ENCODE results near the gene CSNK2B. TPM values are rescaled to one million over a fixed set of nuclear protein-coding genes. Genes with fewer than 3 reads are reported as not detected.
A peak's percentile ranks its signal among the peaks of the same experiment; 100 is the strongest.

The CSNK2B gene
- total and polyA plus RNA-seq, 9 of the 15 experiments (the other 6 are each of a cell fraction or from before 2014, with no cell fraction given): 120 to 1,126 (median 529) TPM

DNA sequence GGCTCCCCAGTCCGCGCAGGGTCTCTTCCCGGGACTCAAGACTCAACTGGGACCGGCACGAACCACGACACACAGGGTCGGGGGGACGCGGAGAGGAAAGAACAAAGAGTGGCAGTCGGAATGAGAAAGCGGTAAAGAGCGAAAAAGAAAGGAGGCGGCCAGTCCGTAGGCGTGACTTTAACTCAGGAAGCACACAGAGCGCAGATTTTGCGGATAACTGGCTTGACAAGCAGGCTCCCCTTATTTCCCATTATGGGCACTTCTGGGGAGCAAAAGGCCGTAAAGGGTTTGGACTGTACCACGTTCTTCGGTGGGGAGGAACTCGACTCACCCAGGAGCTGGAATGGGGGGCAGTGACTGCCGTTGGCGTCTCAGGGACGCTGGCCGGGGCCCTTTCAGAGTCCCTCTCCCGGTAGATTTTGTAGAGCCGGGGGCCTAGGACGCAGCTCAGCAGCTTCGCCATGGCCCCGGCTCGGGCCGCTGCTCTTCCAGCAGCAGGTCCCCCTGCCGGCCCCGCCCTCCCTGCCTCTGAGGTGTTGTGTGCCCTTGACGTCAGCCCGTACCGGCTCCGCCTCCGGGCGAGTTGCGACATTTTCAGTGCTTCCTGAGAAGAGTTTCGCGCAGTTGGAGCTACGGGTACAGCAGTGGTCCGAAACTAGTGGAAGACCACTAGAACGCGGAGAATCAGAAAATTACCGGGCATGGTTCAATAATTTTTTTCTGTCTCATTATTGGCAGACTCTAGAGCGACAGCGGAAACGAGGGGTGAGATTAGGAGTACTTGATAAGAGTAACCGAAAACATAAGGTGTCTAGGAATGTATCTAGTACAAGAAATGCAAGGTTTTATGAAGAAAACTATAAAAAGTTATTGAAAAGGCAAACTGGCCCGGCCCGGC is 37.2 kb downstream of the CSNK2B start, which contains the start of gene ABHD16A (continued):
- TF ChIP-seq, protein P1, sequence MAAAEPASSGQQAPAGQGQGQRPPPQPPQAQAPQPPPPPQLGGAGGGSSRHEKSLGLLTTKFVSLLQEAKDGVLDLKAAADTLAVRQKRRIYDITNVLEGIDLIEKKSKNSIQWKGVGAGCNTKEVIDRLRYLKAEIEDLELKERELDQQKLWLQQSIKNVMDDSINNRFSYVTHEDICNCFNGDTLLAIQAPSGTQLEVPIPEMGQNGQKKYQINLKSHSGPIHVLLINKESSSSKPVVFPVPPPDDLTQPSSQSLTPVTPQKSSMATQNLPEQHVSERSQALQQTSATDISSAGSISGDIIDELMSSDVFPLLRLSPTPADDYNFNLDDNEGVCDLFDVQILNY (CRISPR knock-in tag; IDR thresholded peaks at IDR 0.05): 0 out of 2 replicates have a peak, but pooled peaks have one; percentile 55
- TF ChIP-seq, protein P2, sequence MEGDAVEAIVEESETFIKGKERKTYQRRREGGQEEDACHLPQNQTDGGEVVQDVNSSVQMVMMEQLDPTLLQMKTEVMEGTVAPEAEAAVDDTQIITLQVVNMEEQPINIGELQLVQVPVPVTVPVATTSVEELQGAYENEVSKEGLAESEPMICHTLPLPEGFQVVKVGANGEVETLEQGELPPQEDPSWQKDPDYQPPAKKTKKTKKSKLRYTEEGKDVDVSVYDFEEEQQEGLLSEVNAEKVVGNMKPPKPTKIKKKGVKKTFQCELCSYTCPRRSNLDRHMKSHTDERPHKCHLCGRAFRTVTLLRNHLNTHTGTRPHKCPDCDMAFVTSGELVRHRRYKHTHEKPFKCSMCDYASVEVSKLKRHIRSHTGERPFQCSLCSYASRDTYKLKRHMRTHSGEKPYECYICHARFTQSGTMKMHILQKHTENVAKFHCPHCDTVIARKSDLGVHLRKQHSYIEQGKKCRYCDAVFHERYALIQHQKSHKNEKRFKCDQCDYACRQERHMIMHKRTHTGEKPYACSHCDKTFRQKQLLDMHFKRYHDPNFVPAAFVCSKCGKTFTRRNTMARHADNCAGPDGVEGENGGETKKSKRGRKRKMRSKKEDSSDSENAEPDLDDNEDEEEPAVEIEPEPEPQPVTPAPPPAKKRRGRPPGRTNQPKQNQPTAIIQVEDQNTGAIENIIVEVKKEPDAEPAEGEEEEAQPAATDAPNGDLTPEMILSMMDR (IDR thresholded peaks at IDR 0.05 in 2 of 3, conservative IDR thresholded peaks at IDR 0.05 in 1 of 3; ENCODE audit: insufficient read depth in 2 of 3, low read depth in 1 of 3, low read length in 3 of 3): peak in 2 of 3 experiments; percentile 14 to 17; a peak in 1 of 6 replicates
- TF ChIP-seq SRSF1 (IDR thresholded peaks at IDR 0.05; ENCODE audit: low read depth, low read length) (no peak), HDAC2 (IDR thresholded peaks at IDR 0.05) (peak; percentile 58), HNRNPH1 (optimal IDR thresholded peaks at IDR 0.05; ENCODE audit: low read depth, low read length) (no peak), FOXA1 (IDR thresholded peaks at IDR 0.05; ENCODE audit: borderline replicate concordance) (no peak), SREBF2 (CRISPR knock-in tag; IDR thresholded peaks at IDR 0.05) (peak; percentile 96), ZFPM2 (CRISPR knock-in tag; IDR thresholded peaks at IDR 0.05) (no peak; the same call in 1 of the 2 replicates), LEF1 (IDR thresholded peaks at IDR 0.05) (peak; percentile 51; the same call in 1 of the 2 replicates), MECOM (CRISPR knock-in tag; IDR thresholded peaks at IDR 0.05) (no peak)
- TF ChIP-seq, protein P3, sequence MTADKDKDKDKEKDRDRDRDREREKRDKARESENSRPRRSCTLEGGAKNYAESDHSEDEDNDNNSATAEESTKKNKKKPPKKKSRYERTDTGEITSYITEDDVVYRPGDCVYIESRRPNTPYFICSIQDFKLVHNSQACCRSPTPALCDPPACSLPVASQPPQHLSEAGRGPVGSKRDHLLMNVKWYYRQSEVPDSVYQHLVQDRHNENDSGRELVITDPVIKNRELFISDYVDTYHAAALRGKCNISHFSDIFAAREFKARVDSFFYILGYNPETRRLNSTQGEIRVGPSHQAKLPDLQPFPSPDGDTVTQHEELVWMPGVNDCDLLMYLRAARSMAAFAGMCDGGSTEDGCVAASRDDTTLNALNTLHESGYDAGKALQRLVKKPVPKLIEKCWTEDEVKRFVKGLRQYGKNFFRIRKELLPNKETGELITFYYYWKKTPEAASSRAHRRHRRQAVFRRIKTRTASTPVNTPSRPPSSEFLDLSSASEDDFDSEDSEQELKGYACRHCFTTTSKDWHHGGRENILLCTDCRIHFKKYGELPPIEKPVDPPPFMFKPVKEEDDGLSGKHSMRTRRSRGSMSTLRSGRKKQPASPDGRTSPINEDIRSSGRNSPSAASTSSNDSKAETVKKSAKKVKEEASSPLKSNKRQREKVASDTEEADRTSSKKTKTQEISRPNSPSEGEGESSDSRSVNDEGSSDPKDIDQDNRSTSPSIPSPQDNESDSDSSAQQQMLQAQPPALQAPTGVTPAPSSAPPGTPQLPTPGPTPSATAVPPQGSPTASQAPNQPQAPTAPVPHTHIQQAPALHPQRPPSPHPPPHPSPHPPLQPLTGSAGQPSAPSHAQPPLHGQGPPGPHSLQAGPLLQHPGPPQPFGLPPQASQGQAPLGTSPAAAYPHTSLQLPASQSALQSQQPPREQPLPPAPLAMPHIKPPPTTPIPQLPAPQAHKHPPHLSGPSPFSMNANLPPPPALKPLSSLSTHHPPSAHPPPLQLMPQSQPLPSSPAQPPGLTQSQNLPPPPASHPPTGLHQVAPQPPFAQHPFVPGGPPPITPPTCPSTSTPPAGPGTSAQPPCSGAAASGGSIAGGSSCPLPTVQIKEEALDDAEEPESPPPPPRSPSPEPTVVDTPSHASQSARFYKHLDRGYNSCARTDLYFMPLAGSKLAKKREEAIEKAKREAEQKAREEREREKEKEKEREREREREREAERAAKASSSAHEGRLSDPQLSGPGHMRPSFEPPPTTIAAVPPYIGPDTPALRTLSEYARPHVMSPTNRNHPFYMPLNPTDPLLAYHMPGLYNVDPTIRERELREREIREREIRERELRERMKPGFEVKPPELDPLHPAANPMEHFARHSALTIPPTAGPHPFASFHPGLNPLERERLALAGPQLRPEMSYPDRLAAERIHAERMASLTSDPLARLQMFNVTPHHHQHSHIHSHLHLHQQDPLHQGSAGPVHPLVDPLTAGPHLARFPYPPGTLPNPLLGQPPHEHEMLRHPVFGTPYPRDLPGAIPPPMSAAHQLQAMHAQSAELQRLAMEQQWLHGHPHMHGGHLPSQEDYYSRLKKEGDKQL (CRISPR knock-in tag; IDR thresholded peaks at IDR 0.05; ENCODE audit: borderline replicate concordance): no peak
- TF ChIP-seq, protein P4, sequence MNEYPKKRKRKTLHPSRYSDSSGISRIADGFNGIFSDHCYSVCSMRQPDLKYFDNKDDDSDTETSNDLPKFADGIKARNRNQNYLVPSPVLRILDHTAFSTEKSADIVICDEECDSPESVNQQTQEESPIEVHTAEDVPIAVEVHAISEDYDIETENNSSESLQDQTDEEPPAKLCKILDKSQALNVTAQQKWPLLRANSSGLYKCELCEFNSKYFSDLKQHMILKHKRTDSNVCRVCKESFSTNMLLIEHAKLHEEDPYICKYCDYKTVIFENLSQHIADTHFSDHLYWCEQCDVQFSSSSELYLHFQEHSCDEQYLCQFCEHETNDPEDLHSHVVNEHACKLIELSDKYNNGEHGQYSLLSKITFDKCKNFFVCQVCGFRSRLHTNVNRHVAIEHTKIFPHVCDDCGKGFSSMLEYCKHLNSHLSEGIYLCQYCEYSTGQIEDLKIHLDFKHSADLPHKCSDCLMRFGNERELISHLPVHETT (CRISPR knock-in tag; conservative IDR thresholded peaks at IDR 0.05 in 1 of 2, IDR thresholded peaks at IDR 0.05 in 1 of 2): peak in 1 of 2 experiments; percentile 75; a peak in 2 of 4 replicates
- TF ChIP-seq, protein P5, sequence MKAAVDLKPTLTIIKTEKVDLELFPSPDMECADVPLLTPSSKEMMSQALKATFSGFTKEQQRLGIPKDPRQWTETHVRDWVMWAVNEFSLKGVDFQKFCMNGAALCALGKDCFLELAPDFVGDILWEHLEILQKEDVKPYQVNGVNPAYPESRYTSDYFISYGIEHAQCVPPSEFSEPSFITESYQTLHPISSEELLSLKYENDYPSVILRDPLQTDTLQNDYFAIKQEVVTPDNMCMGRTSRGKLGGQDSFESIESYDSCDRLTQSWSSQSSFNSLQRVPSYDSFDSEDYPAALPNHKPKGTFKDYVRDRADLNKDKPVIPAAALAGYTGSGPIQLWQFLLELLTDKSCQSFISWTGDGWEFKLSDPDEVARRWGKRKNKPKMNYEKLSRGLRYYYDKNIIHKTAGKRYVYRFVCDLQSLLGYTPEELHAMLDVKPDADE (conservative IDR thresholded peaks at IDR 0.05; ENCODE audit: control insufficient read depth, low read depth, low read length): peak; percentile 52
